ENCODE data around the gene KRTAP5-5.

DNA sequence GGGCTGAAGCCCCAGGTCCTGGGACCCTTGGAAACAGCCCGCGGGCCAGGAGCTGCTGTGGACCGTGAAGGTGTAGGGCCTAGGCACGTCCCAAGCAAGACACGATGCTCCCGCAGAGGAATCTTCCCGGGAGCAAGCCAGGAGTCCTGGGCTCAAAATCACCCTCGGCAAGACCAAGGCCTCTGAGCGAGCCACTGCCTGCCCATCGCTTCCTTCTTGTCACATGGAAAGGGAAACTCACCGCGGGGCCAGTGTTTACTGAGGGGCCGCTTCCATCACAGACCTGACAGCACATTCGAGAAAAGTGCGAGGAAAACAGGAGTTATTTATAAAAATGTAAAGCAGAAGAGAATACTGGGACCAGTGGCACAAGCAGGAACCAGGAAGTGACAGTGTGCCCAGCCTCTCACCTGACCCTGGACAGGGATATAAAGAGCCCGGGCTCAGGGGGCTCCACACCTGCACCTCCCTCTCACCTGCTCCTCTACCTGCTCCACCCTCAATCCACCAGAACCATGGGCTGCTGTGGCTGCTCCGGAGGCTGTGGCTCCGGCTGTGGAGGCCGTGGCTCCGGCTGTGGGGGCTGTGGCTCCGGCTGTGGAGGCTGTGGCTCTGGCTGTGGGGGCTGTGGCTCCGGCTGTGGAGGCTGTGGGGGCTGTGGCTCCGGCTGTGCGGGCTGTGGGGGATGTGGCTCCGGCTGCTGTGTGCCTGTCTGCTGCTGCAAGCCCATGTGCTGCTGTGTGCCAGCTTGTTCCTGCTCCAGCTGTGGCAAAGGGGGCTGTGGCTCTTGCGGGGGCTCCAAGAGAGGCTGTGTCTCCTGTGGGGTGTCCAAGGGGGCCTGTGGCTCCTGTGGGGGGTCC is at the start of gene KRTAP5-5:
- no peak for TF ChIP-seq POLR2AphosphoS5 (IDR thresholded peaks at IDR 0.05; ENCODE audit: borderline replicate concordance, low read depth, low read length)
- no peak for TF ChIP-seq EZH2 (IDR thresholded peaks at IDR 0.05)
- no peak for TF ChIP-seq FOXP2 (optimal IDR thresholded peaks at IDR 0.05; ENCODE audit: control extremely low read depth, extremely low read length, insufficient read depth)

Data from SK-N-MC (cell line).